HG03025 (cell line): ENCODE results near the gene SYN1.
A peak's percentile ranks its signal among the peaks of the same experiment; 100 is the strongest.
"Not testable (repeated sequence)": the region's sequence is repeated elsewhere in the genome, so short reads cannot be mapped to it uniquely, and the experiment has no call there.

Experiments used
- ATAC-seq: cut with Tn5 transposase; IDR thresholded peaks from one replicate; pipeline ENCODE4 v1.9.1; 2021; ENCODE audit warnings: mild to moderate bottlenecking, moderate library complexity; ENCODE audit not compliant: unreplicated experiment, low FRiP score

Gene SYN1

GRCh38 chrX:47619486-47620302 lies at the start of gene SYN1:
Gene SYN1, minus strand, starts transcription at chrX:47619857. Its CDS starts 129 bp downstream, at chrX:47619728.
- no peak for ATAC-seq

DNA sequence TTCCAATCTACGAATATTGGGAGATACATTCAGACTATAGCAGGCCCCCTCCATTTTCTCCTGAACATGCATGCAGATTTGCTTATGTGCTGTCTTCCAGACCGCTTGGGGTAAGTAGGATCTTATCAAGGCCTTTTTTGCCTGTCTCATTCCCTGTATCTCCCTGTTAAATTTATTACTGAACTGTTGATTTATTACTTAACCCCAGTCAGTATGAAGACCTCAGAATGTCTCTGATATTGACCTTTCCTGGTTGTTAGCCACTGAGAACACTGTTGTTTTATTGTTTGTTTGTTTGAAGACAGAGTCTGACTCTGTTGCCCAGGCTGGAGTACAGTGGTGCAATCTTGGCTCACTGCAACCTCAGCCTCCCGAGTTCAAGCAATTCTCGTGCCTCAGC lies 46.1 kb upstream of the SYN1 start:
- ATAC-seq = not testable (repeated sequence)

DNA sequence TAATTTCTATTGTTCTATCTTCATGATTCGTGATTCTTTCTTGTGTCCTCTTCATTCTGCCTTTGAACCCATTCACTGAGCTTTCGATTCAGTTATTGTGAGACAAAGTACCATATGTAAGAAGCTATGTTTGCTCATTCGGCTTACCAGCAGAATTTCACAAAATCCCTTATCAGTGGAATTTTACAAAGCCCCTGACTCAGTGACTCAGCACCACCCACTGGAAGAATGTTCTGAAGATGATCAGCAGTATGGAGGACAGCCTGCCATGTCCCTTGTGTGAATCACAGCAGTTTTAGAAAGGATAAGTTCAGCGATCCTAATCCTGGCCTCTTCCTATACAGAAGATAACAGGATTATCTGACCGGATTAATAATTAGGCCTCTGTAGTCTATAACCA lies 45.1 kb upstream of the SYN1 start:
- ATAC-seq = no peak

DNA sequence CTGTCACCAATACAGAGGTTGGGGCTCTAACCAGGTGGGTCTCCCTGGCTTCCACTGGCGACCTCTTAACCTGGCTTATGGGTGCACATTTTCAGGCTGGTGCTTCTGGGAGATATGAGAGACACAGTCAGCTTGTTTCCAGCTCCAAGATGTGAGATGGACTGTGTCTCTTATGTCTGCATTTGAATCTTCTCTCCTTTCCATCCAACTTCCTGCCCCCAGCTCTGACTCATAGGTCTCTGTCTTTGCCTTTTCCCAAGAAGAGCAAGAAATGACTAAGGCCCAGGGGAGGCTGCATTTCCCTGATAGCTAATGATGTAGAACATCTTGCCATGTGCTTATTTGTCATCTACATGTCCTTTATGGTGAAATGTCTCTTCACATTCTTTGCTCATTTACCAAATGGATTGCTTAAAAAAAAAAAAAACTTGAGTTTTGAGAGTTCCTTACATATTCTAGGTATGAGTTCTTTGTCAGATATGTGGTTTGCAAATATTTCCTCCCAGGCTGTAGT lies 42.5 kb upstream of the SYN1 start:
- no peak for ATAC-seq

GRCh38 chrX:47661539-47661938 lies 41.9 kb upstream of the SYN1 start:
- ATAC-seq = no peak

DNA sequence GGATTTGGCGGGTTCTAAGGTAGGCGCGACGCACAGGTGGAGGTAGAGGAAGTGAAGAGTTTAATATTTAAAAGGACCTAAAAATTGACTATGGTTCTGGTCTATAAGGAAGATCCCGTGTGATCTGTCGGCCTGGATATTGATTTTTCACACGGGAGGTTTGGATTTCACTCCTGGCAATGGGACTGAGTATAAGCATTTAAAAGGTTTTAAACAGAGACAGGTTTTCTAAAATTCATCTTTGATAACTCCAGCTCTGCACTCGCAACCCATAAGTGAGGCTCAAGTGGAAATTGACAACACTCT lies 39.7 kb upstream of the SYN1 start:
- ATAC-seq = no peak

DNA sequence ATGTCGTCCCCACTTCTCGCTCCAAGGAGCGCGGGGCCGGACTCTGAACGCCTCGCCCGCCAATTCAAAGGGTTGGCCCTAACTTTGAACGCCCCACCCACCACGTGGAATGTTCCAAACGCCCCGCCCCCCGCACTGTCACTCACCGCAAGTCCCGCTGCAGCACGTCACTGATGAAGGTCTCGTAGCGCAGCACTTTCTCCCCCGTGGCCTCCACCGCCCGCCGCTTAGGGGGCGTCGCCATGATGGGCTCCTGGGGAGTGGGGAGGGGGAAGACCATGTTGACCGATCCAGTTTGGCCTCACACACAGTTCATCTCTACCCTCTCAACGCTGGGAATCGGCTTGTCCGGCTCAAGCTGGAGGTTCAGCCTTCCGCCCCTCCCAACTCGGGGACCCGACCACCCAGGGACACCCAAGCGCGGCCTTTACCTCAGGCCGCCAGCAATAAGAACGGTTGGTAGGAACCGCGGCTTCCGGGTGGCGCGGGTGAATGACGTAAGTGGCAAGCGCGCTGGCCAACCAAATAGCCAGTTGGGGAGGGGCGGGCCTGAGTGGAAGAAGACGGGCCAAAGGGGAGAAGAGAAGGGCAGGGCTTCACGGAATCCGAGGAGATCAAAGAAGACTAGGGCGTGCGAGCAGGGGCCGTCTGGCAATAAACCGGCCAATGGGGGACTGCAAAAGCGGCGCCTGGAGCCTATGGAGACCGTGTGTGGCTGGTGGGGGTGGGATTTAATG lies 39.2 kb upstream of the SYN1 start, which contains the start of gene UXT:
Gene UXT (minus strand): TSS at position 497 of the 737 bp plus-strand sequence. CDS start 253 bp downstream, at position 244.
- peak; percentile 77 for ATAC-seq

DNA sequence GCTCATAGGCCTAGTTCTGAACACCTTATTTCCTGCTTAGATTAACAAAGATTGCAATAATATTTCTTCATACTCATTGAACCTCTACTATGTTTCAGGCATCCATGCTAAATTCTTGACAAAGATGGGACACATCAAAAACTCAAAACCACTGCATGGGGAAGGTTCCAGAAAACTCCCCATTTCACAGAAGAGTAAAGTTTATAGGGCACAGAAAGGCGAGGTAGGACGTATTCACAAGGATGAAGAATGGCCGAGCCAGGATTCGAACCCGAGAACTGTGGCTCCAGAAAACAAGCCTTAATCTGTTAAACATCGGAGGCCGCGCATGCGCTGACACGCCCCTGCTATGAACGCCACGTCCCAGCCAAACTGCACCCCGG lies 38.6 kb upstream of the SYN1 start:
- no peak for ATAC-seq

DNA sequence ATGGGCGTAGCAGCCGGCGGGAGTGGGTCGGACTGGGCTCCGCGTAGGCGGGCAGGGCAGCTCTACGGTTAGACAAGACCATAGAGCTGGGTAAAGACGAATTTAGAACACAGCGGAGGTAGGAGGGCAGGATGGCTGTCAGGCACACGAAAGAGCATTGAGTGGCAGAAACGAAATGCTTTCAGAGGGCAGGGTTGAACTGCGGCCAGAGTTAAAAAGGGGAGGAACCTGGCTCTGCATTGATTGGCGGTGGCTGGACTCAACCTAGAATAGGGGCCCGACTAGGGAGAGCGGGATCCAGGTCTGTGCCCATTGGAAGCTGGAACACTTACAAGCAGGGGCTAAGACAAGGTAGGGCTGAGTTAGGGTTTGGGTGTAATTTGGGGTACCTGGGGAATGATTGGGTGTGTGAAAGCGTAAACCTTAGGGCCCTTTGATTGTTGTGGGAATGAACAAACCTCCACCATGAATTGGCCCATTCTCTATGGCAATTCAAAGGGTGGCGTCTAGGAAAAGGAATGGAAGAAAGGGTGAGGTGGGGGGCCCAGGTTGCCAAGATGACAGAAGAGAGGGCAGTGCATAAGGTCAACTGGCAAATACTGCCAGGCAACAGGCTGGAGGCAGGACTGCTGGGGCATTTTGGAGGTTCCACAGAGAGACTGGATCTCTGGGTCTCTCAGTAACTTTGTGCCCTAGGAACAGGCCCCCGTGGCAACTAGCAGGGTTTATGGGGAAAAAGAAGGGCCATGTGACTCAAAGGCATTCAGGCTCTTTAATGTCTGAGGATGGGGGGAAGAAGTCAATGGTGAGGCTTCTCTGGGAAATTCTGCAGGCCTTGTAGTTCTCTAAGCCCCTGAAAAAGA lies 31.6 kb upstream of the SYN1 start:
- ATAC-seq = no peak

- ATAC-seq = peak; percentile 89
Observed at GRCh38 chrX:47650164-47651042, 30.7 kb upstream of the SYN1 start, which contains the start of gene ELK1. Gene ELK1, minus strand, starts transcription at chrX:47650563. Its CDS starts 9,122 bp downstream, at chrX:47641441.

DNA sequence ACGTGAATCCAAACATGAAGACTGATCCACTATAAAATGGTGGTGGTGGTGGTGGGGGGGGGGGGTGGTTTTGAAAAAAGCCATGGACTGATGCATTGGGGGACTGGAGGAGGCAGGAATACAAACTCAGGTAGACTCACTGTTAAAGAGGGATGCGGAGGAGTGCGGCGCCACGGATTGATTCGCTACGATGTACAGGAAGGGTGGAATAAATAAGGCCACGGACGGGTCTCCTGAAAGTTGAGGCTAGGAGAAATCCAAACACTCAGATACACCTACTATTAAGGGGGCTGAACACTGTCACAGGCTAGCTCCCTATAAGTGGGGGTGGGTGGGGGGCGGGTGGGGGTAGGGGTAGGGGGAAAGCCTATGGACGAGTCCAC lies 30.1 kb upstream of the SYN1 start:
- ATAC-seq = no peak

GRCh38 chrX:47649271-47649670 lies 29.6 kb upstream of the SYN1 start:
- no peak for ATAC-seq

DNA sequence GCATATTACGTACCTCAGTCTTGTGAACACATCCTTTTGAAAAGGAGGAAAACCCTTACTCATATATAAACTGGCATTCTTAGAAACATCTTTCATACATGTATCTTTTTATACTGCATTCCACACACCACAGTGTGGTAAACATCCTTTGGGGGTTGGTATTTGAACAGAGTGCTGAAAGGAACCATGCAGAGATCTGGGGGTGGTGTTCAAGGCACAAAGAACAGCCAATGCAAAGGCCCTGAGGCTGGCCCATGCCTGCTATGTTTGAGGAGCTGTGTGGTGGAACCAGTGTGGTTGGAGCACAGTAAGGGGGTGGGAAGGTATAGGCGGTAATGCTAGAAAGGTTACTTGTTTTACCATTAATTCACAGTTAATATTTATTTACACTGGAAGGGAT lies 28.7 kb upstream of the SYN1 start:
- no peak for ATAC-seq

DNA sequence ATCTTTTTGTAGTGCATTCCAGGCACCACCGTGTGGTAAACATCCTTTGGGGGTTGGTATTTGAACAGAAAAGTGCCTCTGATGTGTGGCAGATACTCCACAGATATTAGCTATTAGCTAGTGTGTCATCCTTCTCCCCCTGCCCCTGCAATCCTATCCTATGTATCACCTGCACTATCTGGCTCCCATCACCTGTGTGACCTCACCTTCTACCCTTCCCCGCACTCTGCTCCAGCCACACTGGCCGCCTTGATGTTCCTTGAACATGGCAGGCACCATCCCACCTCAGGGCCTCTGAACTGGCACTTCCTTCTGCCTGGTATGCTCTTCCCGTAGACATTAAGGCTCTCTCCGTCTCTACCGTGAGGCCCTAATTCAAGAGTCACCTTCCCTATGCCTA lies 27.0 kb upstream of the SYN1 start:
- ATAC-seq = no peak

DNA sequence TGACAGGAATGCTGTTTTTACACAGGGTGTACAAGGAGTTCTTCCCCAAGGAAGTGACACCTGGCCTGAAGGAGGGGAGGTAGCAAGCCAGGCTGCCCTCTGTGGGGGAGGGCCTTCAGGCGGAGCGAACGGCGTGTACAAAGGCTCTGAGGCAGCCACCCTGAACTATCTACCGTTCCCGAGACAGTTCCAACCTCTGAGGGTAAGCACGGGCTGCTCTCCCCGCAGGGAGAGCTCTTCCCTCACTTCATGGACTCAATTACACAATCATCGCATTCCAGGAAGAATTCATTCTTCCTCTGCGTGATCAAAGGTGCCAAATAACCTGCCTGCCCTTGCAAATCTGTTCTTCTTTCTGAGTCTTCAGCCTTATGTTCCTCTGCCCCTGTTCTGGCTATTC lies 25.9 kb upstream of the SYN1 start:
- ATAC-seq = no peak

DNA sequence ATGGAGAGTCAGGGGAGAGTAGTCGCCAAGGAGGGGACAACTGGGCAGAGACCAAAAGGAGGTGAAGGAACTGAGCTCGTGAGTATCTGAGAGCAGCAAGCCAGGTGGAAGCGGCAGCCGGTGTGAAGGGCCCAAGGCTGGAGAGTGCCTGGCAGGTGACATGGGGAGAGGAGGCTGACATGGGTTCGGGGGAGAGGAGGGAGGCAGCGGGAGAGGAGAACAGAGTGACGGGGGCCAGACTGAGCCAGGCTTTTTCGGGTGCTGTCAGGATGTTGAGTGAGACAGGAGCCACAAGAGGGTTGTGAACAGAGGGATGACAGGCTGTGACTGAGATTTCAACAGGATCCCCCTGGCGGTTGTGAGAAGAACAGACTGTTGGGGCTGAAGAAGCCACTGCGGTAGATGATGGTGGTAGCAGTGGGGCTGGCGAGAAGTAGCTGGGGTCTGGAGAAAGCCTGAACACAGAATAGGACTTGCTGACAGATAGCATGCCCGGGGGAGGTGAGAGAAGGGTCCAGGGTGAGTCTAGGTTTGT lies 25.0 kb upstream of the SYN1 start:
- ATAC-seq = no peak

GRCh38 chrX:47643926-47644325 lies 24.3 kb upstream of the SYN1 start:
- no peak for ATAC-seq

DNA sequence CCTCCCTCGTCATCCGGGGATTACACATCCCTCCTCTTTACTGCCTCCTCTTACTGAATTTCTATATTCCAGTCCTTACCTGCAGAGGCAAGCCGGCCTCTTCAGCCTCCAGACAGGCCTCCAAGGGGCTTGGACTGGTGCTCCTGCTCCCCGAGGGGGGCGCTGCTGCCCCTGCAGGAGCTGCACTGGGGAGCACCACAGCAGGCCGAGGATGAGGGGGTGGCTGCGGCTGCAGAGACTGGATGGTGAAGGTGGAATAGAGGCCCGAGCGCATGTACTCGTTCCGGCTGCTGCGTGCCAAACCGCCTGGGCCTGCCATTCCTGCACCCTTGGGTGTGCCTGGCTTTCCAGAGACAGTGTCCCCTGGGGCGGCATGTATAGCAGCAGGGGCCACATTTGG lies 19.2 kb upstream of the SYN1 start:
- no peak for ATAC-seq

DNA sequence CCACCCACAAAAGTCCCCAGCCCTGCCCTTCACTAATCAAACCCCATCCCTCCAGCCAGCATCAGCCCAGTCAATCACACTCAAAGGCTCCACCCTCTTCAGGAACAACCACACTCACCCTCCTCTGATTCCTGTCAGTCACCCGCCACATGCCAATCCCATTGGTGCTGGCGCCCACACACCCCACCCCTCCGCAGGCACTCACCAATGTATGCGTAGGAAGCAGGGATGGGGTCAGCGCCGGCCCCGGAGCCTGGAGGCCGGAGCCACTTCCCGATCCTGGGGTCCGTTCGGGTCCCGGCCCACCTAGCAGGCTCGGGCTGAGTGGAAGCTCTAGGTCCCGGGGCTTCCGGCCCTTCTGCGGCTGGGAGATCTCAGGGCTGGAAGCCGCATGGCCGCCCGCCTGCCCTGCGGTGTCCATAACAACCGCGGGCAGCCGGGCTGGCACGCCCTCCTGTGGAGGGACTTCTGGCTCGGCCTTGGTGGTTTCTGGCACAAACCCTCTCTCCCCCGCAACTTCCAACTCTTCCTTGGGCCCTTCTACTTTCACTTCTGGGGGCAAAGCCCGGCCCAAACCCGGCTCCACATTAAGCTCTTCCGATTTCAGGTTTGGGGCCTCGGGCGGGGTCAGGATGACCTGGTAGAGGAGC lies 18.0 kb upstream of the SYN1 start:
- no peak for ATAC-seq
